OCI-LY3 (cell line): ENCODE results near the gene AP3S1.

Experiments
- H2AFZ ChIP-seq: fragments of 200-600, 300-600 bp; shearing (Covaris generic); 2 replicates; pipeline ENCODE4 v1.6.0; 2014; ENCODE audit warnings: antibody characterized with exemption, low read depth, low read length
- H3K27ac ChIP-seq: fragments of 200-600, 300-600 bp; sonication (generic); 2 replicates; pipeline ENCODE4 v1.5.1; 2014; ENCODE audit warnings: mild to moderate bottlenecking, low read length, moderate library complexity, mixed read lengths
- H3K27me3 ChIP-seq: fragments of 200-600, 300-600 bp; sonication (generic); 2 replicates; pipeline ENCODE4 v1.6.1; 2014; ENCODE audit warnings: low read depth, low read length, mixed read lengths
- H3K36me3 ChIP-seq: fragments of 200-600, 300-600 bp; sonication (generic); replicated peaks from 2 replicates; pipeline ENCODE3; 2014; ENCODE audit warnings: low read depth, low read length, mixed read lengths
- H3K4me1 ChIP-seq: fragments of 300-600, 200-600 bp; sonication (generic); 2 replicates; pipeline ENCODE4 v1.6.1; 2014; ENCODE audit warnings: low read length, mixed read lengths
- H3K4me2 ChIP-seq: fragments of 200-600, 300-600 bp; sonication (generic); 2 replicates; pipeline ENCODE4 v1.6.1; 2014; ENCODE audit warnings: low read length, mixed read lengths
- H3K4me3 ChIP-seq: fragments of 300-600, 200-600 bp; sonication (generic); 2 replicates; pipeline ENCODE4 v1.5.1; 2014; ENCODE audit warnings: antibody characterized with exemption, mild to moderate bottlenecking, low read length, moderate library complexity
- H3K79me2 ChIP-seq: fragments of 300-600, 200-600 bp; shearing (Covaris generic); 2 replicates; pipeline ENCODE4 v1.6.1; 2014; ENCODE audit warnings: mild to moderate bottlenecking, low read length, mixed read lengths
- H3K9ac ChIP-seq: fragments of 300-600, 200-600 bp; shearing (Covaris generic); 2 replicates; pipeline ENCODE4 v1.6.0; 2014; ENCODE audit warnings: mild to moderate bottlenecking, low read length, moderate library complexity
- H3K9me3 ChIP-seq: fragments of 200-600, 300-600 bp; shearing (Covaris generic); 2 replicates; pipeline ENCODE4 v1.6.1; 2014; ENCODE audit warnings: low read length, mixed read lengths; ENCODE audit not compliant: insufficient read depth
- H4K20me1 ChIP-seq: fragments of 200-600, 300-600 bp; sonication (generic); 2 replicates; pipeline ENCODE4 v1.6.1; 2016; ENCODE audit warnings: low read length, mixed read lengths; ENCODE audit not compliant: insufficient read depth
- CTCF ChIP-seq: fragments of 200-600, 300-600 bp; sonication (generic); IDR thresholded peaks from 2 replicates; pipeline ENCODE4 v1.5.1; 2014; ENCODE audit warnings: antibody characterized with exemption, low read length, low read depth
- EZH2phosphoT487 ChIP-seq: fragments of 200-600 bp; shearing (Covaris generic); IDR thresholded peaks from 2 replicates; pipeline ENCODE4 v1.6.1; 2018; ENCODE audit warnings: antibody characterized with exemption, mixed run types, low read depth

Gene AP3S1

GRCh38 chr5:115963566-115963965 is 121.8 kb downstream of the AP3S1 start:
- Histone ChIP-seq H3K36me3 (no peaks in the 10 kb centered on the region), H3K9me3 (no peaks in the 10 kb centered on the region), H3K4me2 (no peak overlapping the region), H3K4me1 (no peaks in the 10 kb centered on the region), H3K27ac (no peak overlapping the region), H3K9ac (no peak overlapping the region), H3K4me3 (no peak overlapping the region), H4K20me1 (no peaks in the 10 kb centered on the region), H3K79me2 (no peaks in the 10 kb centered on the region), H2AFZ (no peak overlapping the region), H3K27me3 (no peaks in the 10 kb centered on the region)
- TF ChIP-seq CTCF (no peak), EZH2phosphoT487 (no peak)
